ACC112 (cell line): ENCODE results near the gene ZNF593OS.
A peak's percentile ranks its signal among the peaks of the same experiment; 100 is the strongest.

ENCODE experiments used
- H2AFZ ChIP-seq: fragments of 200-600 bp; sonication (generic); one replicate; pipeline ENCODE4 v1.6.0; 2017; ENCODE audit warnings: antibody characterized with exemption, low read length; ENCODE audit not compliant: unreplicated experiment
- H3K27ac ChIP-seq: fragments of 200-600 bp; sonication (generic); 2 replicates; pipeline ENCODE4 v1.5.1; 2014; ENCODE audit warnings: low read depth, mild to moderate bottlenecking, antibody characterized with exemption, low read length, moderate library complexity
- H3K27me3 ChIP-seq: fragments of 200-600 bp; sonication (generic); 2 replicates; pipeline ENCODE4 v1.6.1; 2014; ENCODE audit warnings: mild to moderate bottlenecking, antibody characterized with exemption, low read length, moderate library complexity, mixed read lengths; ENCODE audit not compliant: insufficient read depth
- H3K36me3 ChIP-seq: fragments of 200-600 bp; sonication (generic); 2 replicates; pipeline ENCODE4 v1.6.1; 2016; ENCODE audit warnings: mild to moderate bottlenecking, antibody characterized with exemption, low read length, moderate library complexity, mixed read lengths; ENCODE audit not compliant: insufficient read depth
- H3K4me1 ChIP-seq: fragments of 200-600 bp; sonication (generic); one replicate; pipeline ENCODE4 v1.6.1; 2016; ENCODE audit warnings: low read length, mixed read lengths; ENCODE audit not compliant: insufficient read depth, unreplicated experiment, control insufficient read depth
- H3K4me3 ChIP-seq: fragments of 200-600 bp; sonication (generic); 2 replicates; pipeline ENCODE4 v1.5.1; 2014; ENCODE audit warnings: mild to moderate bottlenecking, low read depth, low read length
- H3K79me2 ChIP-seq: fragments of 200-600 bp; sonication (generic); one replicate; pipeline ENCODE4 v1.6.0; 2016; ENCODE audit warnings: low read length; ENCODE audit not compliant: control insufficient read depth, unreplicated experiment, insufficient read depth

Gene ZNF593OS

DNA sequence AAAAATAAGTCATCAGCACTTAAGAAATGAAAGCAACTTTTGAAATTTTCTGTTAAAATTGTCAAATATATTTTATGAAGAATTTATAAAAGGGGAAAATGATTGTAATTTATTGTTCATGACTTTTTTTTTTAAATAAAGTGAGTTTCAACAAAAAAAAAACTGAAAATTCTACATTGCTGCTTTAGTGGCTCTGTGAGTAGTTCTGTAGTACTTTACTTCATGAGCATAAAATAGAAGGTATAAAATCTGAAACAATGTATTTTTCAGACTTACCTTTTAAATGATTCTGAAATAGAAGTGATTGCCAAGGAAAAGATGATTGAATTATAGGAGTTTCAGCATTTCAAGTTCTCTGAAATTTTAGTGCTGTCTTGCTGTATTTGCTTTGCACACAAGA, 46.2 kb downstream of the ZNF593OS start:
- H3K4me1 ChIP-seq = peaks cover 23% of the 10 kb centered on the region
- no peak overlapping the region for H3K27ac ChIP-seq

DNA sequence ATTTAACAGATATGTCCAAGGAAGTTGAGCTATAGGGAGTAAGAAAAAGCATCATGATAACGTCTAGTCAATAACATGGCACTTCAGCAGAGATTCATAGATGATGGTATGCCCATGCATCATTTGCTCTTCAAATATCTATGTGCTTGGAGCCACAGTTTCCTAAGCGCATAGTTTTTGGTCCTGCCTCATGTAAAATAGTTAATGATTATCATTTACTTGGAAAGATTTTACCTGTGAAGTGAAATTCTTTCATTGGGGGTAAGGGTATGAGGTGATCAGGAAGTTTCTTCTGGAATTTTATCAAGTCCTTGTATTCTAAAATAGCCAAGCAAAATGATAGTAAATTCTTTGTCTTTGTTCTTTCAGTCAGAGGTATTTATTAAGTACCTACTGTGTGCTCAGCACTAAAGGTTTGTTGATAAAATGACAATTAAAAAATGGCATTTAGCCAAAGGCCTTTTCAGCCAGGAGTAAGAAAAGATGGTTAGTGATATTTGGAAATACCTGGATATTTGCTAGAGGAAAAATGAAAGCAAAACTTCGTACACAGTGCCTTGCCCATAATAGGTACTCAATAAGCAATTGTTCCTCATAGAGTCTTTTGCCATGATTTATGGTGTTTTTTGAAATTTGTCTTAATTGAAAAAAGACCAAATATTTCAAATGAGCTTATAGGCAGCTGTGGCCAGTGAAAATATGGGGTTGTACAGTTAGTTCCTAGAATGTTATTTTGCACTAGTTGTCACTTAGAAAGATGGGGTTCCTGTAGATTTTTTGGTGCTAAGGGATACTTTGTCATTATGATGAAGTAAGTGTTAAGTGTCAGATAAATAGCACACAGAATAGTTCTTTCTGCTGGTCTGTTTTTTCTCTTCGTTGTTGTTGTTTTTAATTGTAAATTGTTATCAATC, 47.0 kb downstream of the ZNF593OS start:
- no peak overlapping the region for H3K27ac ChIP-seq
- H3K4me1 ChIP-seq = peaks cover 23% of the 10 kb centered on the region
- H3K79me2 ChIP-seq = no peaks in the 10 kb centered on the region

More for the DNA sequence above, 46.2 kb downstream of the ZNF593OS start:
- no peaks in the 10 kb centered on the region for H3K36me3 ChIP-seq
- no peak overlapping the region for H3K4me3 ChIP-seq
- no peak overlapping the region for H2AFZ ChIP-seq
- H3K79me2 ChIP-seq = no peaks in the 10 kb centered on the region
- H3K27me3 ChIP-seq = no peaks in the 10 kb centered on the region

DNA sequence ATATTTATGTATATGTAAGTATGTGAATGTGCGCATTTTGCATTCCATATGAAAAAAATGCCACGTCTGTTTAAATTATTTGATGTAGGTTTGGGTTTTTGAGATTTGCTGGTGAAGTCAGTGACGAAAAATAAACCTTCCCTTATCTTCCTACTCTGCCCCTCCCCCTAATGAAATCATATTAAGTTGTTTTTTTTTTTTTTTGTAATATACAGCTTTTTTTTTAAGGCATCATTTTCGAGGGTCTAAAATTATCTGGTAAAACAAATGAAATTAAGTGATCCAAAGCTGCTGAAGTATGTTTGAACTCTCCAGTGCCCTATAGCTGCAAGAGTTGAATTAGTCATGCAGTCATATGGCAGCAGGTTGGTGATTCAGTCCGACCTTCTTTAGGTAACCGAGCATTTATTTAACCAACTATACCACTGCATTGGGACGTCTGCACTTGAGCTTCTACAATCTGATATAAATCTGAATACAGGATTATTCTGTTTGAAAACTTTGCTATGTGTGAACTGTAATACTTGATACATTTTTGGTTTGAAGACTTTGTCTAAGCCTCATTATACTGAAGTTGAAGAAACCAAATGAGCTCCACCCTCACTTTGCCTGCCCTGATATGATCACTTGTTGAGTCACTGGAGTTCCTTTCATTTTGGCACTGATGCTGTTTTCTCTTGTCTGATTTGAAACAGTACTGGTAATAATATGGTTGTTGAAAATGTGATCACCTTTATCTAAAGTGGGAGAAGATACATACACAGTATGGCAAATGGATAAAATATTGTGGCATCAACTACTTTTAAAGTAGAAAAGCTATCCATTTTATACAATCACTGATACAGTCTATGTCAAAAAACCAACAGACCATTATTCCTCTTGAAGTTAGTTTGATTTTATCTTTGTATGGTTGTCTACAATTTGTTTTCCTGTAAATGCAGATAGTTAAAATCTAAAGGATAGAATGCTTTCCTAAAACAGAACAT, 48.4 kb downstream of the ZNF593OS start:
- Histone ChIP-seq H3K4me1 (peaks cover 23% of the 10 kb centered on the region), H3K36me3 (no peaks in the 10 kb centered on the region), H3K27me3 (no peaks in the 10 kb centered on the region), H2AFZ (peak overlapping the region; percentile 18), H3K4me3 (peak overlapping the region; percentile 51), H3K79me2 (no peaks in the 10 kb centered on the region), H3K27ac (peak overlapping the region; percentile 60)

More for the DNA sequence above, 47.0 kb downstream of the ZNF593OS start:
- no peak overlapping the region for H3K4me3 ChIP-seq
- no peaks in the 10 kb centered on the region for H3K27me3 ChIP-seq
- no peaks in the 10 kb centered on the region for H3K36me3 ChIP-seq
- no peak overlapping the region for H2AFZ ChIP-seq

DNA sequence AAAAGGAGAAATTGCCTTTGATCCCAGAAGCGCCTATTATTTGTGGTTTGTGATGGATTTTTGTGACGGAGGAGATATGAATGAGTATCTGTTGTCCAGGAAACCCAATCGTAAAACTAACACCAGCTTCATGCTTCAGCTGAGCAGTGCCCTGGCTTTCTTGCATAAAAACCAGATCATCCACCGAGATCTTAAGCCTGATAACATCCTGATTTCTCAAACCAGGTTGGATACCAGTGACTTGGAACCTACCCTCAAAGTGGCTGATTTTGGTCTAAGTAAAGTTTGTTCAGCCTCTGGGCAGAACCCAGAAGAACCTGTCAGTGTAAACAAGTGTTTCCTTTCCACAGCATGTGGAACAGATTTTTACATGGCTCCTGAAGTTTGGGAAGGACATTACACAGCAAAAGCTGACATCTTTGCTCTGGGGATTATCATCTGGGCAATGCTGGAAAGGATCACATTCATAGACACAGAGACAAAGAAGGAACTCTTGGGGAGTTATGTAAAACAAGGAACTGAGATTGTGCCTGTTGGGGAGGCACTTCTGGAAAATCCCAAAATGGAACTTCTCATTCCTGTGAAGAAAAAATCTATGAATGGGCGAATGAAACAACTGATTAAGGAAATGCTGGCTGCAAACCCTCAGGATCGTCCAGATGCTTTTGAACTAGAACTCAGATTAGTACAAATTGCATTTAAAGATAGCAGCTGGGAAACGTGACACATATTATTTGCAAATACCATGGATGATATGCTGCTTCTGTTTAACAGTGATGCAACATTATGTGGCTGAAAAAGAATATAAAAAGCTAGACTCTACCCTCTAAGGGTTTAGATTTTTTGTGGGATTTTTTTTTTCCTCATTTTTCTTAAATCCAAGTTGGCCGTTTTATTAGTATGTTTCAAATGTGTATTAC, 49.5 kb downstream of the ZNF593OS start:
- Histone ChIP-seq H3K4me3 (no peak overlapping the region), H3K4me1 (peaks cover 23% of the 10 kb centered on the region), H2AFZ (no peak overlapping the region), H3K36me3 (no peaks in the 10 kb centered on the region), H3K79me2 (no peaks in the 10 kb centered on the region), H3K27me3 (no peaks in the 10 kb centered on the region), H3K27ac (peak overlapping the region; percentile 60; the same call in 1 of the 2 replicates)

DNA sequence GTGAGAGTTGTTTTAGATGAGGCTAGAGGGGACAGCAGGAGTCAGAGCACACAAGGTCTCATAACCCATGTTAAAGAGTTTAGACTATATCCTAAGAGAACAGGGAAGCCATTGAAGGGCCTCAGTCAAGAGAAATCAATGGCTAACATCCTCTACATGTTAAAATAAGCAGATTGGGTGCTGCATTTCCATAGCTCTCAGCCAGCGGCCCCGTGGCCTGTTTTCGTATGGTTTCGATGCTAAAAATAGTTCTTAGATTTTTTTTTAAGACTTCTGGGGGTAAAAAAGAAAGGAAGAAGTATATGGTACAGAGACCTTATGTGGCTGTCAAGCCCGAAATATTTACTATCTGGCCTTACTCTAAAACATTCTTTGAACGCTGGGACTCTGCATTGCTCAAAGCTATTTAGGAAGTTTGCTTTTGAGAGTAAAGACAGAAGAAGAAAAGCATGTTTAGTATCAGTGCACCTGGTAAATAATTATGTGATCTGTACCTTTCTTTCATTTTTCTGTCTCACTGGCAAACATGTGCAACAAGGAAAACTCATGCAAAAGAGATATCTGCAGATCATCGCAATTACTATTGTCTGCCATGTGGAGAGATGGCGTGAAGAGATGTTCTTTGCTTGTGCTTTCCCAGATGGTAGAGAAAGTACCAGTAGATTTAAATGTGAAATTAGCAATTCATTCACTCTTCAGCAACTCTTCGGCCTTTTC, 51.6 kb downstream of the ZNF593OS start:
- no peaks in the 10 kb centered on the region for H3K36me3 ChIP-seq
- H3K27ac ChIP-seq = no peak overlapping the region
- H3K4me3 ChIP-seq = no peak overlapping the region
- H3K79me2 ChIP-seq = no peaks in the 10 kb centered on the region
- no peaks in the 10 kb centered on the region for H3K27me3 ChIP-seq
- peaks cover 23% of the 10 kb centered on the region for H3K4me1 ChIP-seq
- no peak overlapping the region for H2AFZ ChIP-seq
